HL-60/S4 treated with phorbol 12-myristate 13-acetate at 8.2 ng/mL for 4 days and 3 days (cell line): Measurements from ENCODE around the gene REM2.
"Not testable (repeated sequence)": the region's sequence is repeated elsewhere in the genome, so short reads cannot be mapped to it uniquely, and the experiment has no call there.

Experiments
- in situ Hi-C: fragments of 300-500 bp; cut with MboI; formaldehyde crosslinking; loops from 2 replicates; pipeline ENCODE4 v1.15.0; 2022; ENCODE audit warnings: low sequenced_read_pairs

REM2 gene

DNA sequence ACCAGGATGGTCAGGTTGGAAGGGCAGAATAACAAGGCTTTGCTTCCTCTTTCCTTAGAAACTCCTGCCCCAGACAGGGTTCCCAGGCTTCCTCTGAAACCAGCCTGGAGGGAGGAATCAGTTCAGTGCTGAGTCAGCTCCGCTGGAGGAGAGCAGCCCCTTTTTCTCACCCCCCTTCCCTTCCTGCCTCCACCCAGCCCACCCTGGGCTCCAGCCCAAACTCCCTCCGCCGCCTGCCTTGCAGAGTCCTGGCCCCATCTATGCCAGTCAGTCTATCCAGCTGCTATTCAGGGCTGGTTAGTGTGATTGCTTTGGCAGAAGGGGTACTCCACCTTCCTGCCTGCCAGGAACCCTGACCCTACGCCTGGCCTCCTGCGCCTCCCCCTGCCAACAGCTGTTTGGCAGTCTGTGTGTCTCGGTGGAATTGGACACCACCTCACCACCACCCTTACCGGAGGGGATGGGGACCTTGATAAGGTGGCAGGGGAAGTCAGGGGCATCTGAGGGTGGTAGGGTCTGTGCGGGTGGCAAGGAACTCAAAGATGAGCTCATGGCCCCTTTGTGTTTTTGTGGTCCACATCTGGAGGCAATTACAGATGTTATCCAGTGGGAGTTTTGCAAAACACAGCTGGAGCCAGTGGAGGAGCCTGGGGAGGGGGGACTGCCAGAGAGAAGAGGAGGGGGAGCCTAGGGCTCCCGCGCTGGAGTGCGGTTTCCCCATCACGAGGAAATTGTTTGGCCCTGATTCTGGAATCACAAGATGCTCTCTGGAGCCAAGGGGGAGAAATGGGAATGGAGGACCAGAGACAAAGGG, 34.5 kb upstream of the REM2 start:
- in situ Hi-C loops = no loop called here

DNA sequence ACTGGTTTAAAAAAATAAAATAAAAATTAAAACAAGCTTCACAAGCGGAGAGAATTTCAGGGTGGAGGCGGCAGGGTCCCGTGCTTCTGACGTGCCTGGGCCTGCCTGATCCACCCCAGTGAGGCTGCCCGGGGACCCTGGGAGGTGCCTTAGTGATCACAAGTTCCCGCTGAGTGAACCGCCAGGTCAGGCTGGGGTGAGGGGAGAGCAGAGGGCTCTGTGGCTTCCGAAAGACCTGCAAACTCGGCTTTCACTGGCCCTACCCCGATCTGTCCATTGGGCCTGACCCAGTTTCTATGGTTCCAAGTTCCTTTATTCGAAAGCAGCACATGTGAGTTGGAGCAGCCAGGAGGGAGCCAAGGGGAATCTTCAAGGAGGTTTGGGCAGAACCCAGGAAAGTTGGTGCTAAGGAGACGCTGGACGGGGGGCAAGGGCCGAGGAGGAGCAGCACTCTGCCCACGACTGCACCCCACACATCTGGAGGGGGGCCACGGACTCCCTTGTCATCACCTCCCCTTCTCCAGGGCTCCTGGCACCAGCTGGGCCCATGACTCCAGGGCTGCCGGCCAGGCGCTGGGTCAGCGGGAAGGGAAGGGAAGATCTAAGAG, 33.7 kb upstream of the REM2 start:
- in situ Hi-C loops = no loop called here

DNA sequence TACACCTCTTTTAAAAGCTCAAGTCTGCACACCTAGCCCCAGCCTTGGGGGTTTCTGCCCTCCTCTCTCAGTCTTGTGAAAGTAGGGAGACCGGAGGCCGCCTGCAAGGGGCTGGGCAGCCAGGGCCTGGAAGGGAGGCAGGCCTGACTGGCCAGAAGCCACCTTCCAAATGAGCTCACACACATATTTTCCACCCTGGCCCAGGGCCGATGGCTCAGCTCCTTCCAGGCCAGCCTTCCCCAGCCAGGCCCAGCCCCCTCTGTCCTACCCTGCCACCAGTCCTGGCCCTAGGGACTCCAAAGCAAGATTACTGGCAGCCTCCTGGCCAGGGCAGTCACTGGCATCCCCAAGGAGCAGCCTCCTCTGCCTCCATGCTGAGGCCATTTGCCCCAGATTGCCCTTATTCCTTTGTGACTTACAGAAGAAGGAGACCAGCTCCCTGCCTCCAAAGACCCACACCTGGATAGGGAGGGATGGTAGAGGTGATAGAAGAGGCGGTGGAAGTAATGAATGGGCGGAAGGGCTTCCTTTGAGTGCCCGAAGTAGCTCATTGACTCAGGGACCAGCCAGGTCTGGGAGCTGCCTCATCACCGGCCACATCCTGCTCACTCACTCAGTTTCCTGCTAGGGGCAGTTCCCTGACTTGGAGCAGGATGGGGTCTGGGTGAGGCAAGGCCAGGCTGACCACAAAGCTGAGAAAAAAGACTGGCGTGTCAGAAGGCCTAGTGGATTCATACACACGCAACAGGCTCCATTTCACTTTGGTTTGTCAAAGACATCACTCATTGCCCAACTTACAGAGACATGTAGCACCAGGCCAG, 31.9 kb upstream of the REM2 start:
- in situ Hi-C loops = no loop called here

DNA sequence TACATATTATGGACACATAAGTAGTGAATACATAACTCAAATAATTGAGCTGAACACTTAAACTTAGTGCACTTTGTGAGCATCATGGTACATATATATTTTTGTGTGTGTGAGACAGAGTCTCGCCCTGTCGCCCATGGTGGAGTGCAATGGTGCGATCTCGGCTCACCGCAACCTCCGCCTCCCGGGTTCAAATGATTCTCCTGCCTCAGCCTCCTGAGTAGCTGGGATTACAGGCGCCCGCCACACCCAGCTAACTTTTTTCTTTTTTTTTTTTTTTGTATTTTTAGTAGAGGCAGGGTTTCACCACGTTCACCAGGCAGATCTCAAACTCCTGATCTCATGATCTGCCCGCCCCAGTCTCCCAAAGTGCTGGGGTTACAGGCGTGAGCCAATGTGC, 30.8 kb upstream of the REM2 start:
- in situ Hi-C loops = not testable (repeated sequence)

DNA sequence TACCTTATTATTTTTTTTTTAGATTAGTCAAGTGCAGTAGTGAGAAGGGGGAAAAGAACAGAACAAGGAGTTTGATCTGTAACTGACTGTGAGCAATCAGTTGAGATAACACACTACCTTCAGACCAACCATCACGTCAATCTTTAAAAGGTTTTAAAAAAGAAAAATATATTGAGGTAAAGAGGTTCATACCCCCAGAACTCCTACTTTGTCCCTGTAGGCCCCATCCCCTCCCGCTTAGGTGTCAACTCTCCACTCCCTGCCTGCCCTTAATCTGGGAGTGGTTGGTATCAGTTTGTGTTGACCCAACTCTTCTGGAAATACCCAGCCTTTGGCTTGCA, 30.5 kb upstream of the REM2 start:
- in situ Hi-C loops = no loop called here

DNA sequence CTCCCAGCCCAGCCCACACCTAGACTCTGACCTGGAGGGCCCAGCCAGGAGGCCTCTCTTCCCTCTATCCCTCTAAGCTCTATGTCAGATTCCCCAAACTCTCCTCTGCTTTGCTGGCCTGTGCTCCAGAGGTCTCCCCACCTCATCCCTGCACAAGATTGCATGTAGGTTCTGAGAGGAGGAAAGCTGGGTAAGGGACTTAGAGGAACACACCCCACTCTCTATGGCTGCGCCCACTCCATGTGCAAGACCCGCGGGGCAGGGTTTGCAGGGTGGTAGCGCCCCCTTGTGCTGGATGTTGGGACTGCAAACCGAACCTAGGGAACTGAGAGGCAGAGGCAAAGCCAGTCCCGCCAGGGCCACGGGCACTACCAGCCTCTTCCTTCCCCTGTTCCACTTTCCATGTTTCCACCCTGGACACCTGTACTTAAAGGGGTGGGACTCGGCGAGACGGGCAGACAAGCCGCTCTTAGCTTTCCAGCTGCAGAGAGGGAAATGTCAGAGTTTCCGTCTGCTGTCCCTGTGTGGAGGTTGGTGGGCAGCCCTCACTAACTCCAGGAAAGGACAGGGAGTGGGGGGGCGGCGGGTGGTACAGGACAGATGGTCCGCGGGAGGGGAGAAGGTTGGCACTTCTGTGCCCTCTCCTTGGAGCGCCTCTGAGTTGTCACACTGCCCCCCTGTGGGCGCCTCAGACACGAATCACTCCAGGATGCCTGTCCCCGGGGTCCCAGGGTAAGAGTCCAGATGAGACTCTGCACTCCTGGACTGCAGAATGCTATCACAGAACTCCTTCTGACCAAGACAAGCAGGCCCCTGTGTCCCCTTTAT, 29.9 kb upstream of the REM2 start:
- in situ Hi-C loops = no loop called here

DNA sequence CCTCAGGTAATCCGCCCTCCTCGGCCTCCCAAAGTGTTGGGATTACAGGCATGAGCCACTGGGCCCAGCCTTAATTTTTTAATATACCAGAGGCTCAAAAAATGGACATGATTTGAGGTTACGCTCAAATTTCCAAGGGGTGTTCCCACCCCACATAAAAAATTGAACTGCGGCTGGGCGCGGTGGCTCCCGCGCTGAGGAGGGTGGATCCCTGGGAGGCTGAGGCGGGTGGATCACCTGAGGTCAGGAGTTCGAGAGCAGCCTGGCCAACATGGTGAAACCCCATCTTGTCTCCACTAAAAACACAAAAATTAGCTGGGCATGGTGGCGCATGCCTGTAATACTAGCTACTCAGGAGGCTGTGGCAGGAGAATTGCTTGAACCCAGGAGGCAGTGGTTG, 28.7 kb upstream of the REM2 start:
- in situ Hi-C loops = not testable (repeated sequence)

DNA sequence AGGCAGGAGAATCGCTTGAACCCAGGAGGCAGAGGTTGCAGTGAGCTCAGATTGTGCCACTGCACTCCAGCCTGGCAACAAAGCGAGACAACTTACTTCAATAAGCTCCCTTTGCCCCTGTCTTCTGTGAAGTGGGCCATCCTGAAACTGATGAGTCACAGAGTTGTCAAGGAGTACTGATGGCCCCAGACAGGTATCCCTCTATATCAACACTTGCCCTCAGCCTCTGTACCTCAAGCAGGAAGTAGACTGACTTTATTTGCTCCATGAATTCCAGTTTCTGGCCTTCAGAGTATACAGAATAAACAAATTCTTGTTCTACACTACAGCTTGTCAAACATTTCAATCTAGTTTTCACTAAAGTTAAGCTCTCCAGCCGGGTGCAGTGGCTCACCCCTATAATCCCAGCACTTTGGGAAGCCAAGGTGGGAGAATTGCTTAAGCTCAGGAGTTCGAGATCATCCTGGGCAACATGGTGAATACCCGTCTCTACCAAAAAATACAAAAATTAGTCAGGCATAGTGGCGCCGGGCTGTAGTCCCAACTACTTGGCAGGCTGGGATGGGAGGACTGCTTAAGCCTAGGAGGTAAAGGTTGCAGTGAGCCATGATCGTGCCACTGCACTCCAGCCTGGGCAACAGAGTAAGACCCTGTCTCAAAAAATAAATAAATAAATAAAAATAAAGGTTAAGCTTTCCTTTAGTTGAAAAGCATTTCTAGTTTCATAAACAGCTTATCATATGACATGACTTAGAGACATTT, 27.9 kb upstream of the REM2 start:
- in situ Hi-C loops = no loop called here

DNA sequence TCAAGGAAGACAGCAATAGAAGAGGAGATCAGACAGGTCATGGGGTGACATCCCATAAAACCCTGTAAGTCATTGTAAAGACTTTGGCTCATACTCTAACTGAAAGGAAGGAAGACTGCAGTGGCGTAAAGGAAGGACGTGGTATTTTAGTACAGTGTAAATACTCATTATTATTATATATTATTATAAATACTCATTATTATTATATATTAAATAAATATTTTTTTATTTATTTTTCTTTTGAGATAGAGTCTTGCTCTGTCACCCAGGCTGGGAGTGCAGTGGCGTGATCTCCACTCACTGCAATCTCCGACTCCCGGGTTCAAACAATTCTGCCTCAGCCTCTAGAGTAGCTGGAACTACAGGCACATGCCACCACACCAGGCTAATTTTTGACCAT, 26.6 kb upstream of the REM2 start:
- in situ Hi-C loops = no loop called here

DNA sequence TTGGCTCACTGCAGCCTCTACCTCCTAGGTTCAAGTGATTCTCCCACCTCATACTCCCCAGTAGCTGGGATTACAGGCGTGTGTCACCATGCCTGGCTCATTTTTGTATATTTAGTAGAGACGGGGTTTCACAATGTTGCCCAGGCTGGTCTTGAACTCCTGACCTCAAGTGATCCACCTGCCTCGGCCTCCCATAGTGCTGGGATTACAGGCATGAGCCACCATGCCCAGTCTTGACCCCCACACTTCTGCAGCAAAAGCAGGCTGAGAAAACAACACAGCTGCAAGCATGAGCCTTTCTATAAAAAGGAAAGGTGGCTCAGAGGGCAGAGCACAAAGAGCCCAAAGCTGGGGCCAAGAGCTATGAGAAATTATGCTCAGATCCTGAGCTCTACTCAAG, 22.6 kb upstream of the REM2 start:
- in situ Hi-C loops = loop anchor here (10.0 kb wide), 1 partner anchor 206 kb away; no protein-coding TSS in a partner anchor

DNA sequence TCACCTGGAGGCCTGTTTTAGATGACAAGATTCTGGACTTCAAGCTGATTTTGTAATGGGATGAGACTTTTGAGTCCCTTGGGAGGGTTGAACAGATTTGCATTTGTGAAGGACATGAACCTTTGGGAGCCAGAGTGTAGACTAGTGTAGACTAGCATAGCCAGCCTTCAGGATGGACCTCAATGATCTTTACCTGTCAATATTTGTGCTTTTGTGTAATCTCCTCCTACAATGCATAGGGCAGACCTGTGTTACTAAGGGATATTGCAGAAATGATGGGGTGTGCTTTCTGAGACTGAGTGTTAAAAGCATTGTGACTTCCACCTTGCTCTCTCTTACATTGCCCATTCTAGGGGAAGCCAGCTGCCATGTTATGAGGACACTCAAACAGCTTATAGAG, 21.4 kb upstream of the REM2 start:
- in situ Hi-C loops = loop anchor here (10.0 kb wide), 1 partner anchor 207 kb away; no protein-coding TSS in a partner anchor

DNA sequence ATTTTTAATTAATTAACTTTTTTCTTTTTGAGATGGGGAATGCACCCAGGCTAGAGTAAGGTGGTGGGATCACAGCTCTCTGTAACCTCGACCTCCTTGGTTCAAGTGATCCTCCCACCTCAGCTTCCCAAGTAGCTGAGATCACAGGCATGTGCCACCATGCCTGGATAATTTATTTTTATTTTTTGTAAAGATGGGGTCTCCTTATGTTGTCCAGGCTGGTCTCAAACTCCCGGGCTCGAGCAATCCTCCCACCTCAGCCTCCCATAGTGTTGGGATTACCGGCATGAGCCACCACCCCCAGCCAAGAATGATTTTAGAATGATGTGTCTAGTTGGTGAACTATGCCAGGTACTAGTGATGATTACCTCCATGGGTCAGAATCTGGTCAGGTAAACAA, 18.0 kb upstream of the REM2 start:
- in situ Hi-C loops = loop anchor here (10.0 kb wide), 1 partner anchor 210 kb away; no protein-coding TSS in a partner anchor

DNA sequence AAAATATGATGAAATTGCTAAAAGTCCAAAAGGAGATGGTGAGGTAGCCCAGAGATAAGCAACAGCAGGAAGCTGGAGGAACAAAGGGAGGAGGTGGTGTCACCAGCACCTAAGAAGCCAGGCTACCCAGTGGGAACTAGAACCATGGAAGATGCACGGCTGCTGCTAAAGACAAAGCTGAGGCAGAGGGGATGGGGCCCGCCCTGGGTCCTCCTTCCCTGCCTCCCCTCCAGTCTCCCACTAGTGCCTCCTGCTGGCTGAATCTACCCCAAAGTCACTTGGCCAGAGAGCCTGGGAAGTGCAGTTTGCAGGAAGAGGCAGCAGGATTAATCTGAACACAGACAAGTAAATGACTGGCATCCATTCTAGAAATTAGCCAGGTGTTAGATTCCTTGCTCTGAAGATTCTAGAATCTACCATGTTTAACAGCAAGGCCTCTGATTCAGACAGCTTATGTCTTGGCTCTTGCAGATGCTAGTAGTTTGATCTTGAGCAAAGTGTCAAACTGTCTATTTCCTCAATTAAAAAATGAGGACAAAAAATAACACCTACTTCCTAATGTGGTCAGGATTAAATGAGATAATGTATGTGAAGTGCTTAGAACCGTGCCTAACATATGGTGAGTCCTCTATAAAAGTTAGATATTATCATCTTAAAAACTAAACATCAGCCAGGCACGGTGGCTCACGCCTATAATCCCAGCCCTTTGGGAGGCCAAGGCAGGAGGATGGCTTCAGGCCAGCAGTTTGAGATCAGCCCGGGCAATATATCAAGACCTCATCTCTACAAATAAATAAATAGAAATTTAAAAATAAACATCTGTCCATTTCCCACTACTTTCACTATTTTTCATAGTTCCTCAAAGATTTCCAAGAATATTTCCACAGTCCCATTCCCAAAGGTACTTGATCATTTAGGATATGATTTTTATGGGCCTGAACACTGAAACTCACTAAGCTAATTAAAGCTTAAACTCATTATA, 17.3 kb upstream of the REM2 start:
- in situ Hi-C loops = loop anchor here (10.0 kb wide), 1 partner anchor 211 kb away; no protein-coding TSS in a partner anchor

DNA sequence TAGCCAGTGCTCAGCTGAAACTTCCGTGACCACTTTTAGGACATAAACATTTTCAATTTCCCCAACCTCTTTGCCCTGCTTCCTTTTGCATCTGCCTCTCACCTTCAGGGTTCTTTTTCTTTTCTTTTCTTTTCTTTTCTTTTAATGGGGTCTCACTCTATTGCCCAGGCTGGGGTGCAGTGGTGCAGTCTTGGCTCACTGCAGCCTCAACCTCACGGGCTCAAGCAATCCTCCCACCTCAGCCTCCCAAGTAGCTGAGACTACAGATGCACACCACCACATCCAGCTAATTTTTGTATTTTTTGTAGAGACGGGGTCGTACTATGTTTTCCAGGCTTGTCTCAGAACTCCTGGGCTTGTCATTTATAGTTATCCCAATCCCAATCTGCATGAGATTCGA, 16.1 kb upstream of the REM2 start:
- in situ Hi-C loops = loop anchor here (10.0 kb wide), 1 partner anchor 212 kb away; no protein-coding TSS in a partner anchor

DNA sequence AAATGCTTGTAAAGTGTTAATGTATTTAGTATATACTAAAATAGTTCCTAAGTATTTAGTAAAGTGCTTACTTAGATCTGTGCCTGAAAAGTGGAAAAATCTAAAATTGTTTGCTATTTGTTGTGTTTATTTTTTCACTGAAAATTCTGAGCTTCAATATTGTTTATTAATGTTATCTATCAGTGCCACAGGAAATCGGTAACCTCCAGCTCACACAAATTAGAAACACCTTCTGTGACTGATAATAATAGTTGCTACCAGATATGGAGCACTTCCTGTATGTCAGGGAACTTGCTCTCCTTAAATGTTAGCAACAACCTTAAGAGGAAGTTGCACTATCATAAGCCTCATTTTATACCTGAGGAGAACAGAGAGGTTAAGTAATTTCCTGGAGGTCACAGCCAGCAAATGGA, 12.2 kb upstream of the REM2 start:
- in situ Hi-C loops = no loop called here

DNA sequence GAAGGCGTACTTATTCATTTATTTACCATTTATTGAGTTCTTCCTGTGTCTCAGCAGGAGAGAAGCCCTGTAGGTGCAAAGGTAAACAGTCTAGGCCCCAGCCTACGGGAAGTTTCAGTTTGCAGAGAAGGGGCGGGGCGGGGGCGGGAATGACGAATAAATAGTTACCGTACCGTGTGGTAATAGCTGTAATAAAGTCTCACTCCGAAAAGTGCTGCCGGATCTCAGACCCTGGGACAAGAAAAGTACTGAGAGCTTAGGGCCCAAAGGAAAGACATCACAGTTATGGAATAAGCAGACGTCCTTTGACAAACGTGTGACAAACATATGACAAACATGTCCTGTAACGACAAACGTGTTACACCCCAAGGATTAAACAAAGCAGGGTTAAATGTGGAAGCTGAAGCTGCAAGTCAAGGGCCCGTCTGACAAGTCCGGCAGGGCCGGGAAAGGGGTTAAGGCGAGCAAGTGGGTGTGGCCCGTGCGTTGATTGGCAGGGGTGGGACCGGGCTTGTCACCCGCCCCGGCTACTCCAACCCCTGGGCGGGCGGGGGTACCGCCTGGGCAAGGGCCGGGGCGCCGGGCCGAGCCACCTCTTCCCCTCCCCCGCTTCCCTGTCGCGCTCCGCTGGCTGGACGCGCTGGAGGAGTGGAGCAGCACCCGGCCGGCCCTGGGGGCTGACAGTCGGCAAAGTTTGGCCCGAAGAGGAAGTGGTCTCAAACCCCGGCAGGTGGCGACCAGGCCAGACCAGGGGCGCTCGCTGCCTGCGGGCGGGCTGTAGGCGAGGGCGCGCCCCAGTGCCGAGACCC, 11.6 kb upstream of the REM2 start, which contains the start of gene LRP10:
Gene LRP10 (plus strand): TSS at position 517 of the 809 bp plus-strand sequence. CDS start 564 bp downstream, outside the sequence.
- in situ Hi-C loops = no loop called here

DNA sequence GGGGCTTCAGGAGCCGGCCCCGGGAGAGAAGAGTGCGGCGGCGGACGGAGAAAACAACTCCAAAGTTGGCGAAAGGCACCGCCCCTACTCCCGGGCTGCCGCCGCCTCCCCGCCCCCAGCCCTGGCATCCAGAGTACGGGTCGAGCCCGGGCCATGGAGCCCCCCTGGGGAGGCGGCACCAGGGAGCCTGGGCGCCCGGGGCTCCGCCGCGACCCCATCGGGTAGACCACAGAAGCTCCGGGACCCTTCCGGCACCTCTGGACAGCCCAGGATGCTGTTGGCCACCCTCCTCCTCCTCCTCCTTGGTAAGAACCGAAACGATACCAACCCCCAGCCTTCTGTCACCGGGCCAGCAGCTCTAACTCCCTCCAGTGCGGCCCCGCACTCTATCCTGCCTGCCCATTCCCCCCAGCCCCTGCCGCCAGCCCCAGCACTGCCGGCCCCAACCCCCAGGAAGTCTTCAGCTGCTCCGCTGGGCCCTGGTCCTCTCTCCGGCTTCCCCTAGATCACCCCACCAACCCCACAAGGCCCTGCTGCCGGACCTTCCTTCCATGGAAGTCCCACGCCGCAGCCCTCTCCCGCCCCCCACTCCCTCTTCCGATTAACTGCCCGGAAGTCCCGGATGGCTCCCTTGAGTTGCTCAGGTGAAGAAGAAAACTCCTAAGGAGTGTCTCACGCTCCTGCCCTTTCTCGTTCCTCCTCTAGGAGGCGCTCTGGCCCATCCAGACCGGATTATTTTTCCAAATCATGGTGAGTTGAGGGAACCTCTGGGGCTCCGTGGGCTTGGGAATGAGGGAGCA, 10.8 kb upstream of the REM2 start:
- in situ Hi-C loops = no loop called here
